ENCODE results near the gene DBN1.

The DBN1 gene

DNA sequence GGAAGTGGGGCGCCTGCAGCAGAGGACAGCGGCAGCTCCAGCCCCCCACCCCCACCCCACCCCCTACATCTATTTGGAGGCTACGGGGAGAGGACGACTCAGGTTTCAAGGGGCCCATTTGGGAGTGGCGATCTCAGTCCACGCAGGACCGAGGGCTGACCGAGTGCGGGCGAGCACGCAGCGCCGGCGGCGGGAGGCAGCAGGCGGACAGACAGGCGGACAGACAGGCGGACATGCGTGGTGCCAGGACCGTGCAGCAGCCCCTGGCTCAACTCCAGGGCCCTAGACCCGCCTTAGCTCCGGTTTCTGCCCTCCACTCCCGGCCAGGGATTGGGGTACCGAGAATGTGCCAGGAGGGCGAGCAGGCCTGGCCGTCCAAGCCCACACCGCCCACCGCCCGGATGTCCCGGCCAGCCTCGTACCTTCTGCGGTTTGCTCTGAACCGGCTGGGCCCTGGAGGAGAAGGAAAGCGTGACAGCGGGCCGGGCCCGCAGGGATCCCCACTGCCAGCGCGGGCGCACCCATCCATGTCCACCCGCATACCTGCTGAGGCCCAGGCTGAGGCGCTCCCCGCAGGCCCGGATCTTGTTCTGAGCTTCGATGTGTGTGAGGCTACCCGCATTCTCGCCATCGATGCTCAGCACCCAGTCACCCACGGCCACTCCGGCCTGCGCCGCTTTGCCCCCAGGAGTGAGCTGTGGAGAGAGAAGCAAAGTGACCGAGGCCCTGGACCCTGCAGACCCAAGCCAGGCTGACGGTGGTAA is 18.7 kb upstream of the DBN1 start:
- in situ Hi-C loops (cut with MboI; ENCODE audit: low pct_unique_long_range_greater_than_20kb, low sequenced_read_pairs, unreplicated experiment): no loop called here
- DNase-seq (ENCODE audit: low spot score): peak; percentile 20
- TF ChIP-seq, protein P1, sequence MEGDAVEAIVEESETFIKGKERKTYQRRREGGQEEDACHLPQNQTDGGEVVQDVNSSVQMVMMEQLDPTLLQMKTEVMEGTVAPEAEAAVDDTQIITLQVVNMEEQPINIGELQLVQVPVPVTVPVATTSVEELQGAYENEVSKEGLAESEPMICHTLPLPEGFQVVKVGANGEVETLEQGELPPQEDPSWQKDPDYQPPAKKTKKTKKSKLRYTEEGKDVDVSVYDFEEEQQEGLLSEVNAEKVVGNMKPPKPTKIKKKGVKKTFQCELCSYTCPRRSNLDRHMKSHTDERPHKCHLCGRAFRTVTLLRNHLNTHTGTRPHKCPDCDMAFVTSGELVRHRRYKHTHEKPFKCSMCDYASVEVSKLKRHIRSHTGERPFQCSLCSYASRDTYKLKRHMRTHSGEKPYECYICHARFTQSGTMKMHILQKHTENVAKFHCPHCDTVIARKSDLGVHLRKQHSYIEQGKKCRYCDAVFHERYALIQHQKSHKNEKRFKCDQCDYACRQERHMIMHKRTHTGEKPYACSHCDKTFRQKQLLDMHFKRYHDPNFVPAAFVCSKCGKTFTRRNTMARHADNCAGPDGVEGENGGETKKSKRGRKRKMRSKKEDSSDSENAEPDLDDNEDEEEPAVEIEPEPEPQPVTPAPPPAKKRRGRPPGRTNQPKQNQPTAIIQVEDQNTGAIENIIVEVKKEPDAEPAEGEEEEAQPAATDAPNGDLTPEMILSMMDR (IDR thresholded peaks at IDR 0.05; ENCODE audit: extremely low read depth, insufficient read depth, missing control alignments): no peak

- in situ Hi-C loops (cut with MboI; ENCODE audit: low pct_unique_long_range_greater_than_20kb, low sequenced_read_pairs, unreplicated experiment): no loop called here
- peak; percentile 55 for DNase-seq (ENCODE audit: low spot score)
- TF ChIP-seq, protein P1 (IDR thresholded peaks at IDR 0.05; ENCODE audit: extremely low read depth, insufficient read depth, missing control alignments): peak; percentile 44
Observed at GRCh38 chr5:177491429-177491945, 18.1 kb upstream of the DBN1 start.

DNA sequence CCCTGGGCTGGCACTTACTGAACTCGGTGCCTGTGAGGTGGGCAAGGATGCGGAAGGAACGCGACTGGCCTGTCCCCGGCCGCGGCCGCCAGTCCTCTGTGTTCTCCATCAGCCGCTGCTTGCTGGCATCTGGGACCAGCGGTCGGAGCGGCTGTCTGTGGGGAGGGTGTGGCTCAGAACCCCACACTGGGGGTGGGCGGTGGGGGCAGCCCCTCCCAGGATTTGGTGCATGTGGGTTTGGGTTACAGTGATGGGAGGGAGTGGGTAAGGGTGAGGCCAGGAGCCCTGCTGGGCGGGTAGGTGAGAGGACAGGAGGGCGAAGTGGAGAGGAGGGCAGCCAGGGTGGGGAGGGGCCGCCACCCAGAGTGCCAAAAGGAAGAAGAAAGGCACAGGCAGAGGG is 17.6 kb upstream of the DBN1 start:
- TF ChIP-seq, protein P1 (IDR thresholded peaks at IDR 0.05; ENCODE audit: extremely low read depth, insufficient read depth, missing control alignments): no peak
- in situ Hi-C loops (cut with MboI; ENCODE audit: low pct_unique_long_range_greater_than_20kb, low sequenced_read_pairs, unreplicated experiment): no loop called here
- peak; percentile 30 for DNase-seq (ENCODE audit: low spot score)

GRCh38 chr5:177490311-177490991 is 17.0 kb upstream of the DBN1 start:
- TF ChIP-seq, protein P1 (IDR thresholded peaks at IDR 0.05; ENCODE audit: extremely low read depth, insufficient read depth, missing control alignments): no peak
- peak; percentile 35 for DNase-seq (ENCODE audit: low spot score)
- in situ Hi-C loops (cut with MboI; ENCODE audit: low pct_unique_long_range_greater_than_20kb, low sequenced_read_pairs, unreplicated experiment): no loop called here

DNA sequence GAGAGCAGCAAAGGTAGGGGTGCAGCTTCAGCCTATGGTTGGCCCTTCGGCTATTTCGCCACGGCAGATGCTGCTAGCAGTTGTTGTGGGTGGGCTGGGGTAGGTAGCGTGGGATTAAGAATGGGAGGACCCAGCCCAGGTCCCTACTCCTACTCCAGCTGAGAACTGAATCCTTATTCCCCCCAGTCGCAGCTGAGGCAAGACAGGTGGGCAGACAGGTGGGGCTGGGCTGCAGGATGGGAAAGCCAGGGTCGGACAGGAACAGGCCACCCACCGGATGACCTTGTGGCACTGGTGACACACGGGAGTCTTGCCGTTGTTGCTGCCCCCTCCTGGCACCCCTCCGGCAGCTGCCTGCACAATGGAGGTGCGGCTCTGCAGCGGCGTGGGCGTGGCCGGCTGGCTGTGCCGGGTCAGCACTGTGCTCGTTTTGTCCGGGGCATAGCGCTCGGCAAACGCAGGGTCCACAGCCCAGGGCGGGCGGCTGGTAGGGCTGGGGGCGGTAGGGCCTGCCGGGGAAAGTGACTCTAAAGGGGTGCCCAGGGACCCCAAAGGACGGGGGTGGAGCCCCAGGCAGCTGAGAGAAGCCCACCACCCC is 15.8 kb upstream of the DBN1 start:
- in situ Hi-C loops (cut with MboI; ENCODE audit: low pct_unique_long_range_greater_than_20kb, low sequenced_read_pairs, unreplicated experiment): no loop called here
- DNase-seq (ENCODE audit: low spot score): no peak
- TF ChIP-seq, protein P1 (IDR thresholded peaks at IDR 0.05; ENCODE audit: extremely low read depth, insufficient read depth, missing control alignments): peak; percentile 11

DNA sequence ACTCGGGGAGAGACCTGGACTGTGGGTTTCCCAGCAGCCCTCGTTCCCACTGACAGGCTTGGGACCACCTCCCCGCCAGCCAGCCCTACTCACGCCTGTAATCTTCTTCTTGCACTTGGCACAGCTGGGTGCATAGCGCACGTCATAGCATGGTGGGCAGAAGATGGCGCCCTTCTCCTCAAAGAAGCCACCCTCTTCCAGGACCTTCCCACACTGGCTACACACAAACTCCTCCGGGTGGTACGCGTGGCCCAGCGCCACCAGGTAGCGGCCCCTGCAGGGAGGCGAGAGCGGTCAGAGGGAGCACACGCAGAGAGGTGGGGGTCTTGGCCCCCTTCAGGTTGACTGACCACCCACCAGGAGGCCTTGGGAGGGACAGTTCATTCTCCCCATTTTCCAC is 14.5 kb upstream of the DBN1 start:
- TF ChIP-seq, protein P1 (IDR thresholded peaks at IDR 0.05; ENCODE audit: extremely low read depth, insufficient read depth, missing control alignments): no peak
- no peak for DNase-seq (ENCODE audit: low spot score)
- in situ Hi-C loops (cut with MboI; ENCODE audit: low pct_unique_long_range_greater_than_20kb, low sequenced_read_pairs, unreplicated experiment): no loop called here

All from GM13977 (cell line).